Measurements from ENCODE around the gene KCNJ1. TPM values are rescaled to one million over a fixed set of nuclear protein-coding genes. Genes with fewer than 3 reads are reported as not detected.

KCNJ1 gene
- total RNA-seq, result not detected
- under 1 TPM; 0.09 to 0.83 (median 0.38) TPM for polyA plus RNA-seq (ENCODE audit: insufficient read length in 6 of 6)
- long read RNA-seq, donor 1, result 0 reads
- long read RNA-seq, donor 2, result 0 reads
- long read RNA-seq, donor 3, result 0 reads
- long read RNA-seq, donor 4, result 0 reads
- long read RNA-seq, donor 5, result 0 reads
- long read RNA-seq, donor 6, result 0 reads
- long read RNA-seq, donor 7, result 0 reads
- long read RNA-seq, donor 8, partial matches to known transcripts, result 5 of 17 reads
- long read RNA-seq, donor 8, other reads (novel, unspliced or antisense), result 12 of 17 reads
- long read RNA-seq, donor 9, result 0 reads
- long read RNA-seq, donor 10, result 0 reads
- long read RNA-seq, donor 11, result 0 reads
- long read RNA-seq, donor 12, result 0 reads

DNA sequence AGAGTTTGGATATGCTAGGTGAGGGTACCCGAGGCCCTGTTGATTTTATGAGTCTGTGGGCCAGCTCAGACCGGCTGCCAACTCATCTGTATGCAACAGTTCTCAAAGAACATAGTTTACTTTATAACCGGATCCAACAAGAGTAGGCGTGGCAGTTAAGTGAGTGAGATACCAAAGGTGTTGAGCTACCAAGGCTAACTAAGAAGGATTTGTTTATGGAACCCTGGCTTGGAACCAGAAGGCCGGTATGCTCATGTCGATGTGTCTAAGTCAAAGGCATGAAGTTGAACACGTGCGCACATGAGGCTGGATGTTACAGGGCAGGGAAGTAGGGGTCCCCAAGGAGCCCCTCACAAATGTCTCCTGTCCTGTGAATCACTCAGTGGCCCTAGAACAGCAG is at the start of gene KCNJ1:
TSS of gene KCNJ1 (minus strand) at position 20 of the 400 bp plus-strand sequence. CDS start 27,053 bp downstream, outside the sequence.
- no peaks in the 10 kb centered on the region for H3K36me3 ChIP-seq
- peak; percentile 40 for ATAC-seq
- intact Hi-C loops (cut with DNase I), result no loop called here

DNA sequence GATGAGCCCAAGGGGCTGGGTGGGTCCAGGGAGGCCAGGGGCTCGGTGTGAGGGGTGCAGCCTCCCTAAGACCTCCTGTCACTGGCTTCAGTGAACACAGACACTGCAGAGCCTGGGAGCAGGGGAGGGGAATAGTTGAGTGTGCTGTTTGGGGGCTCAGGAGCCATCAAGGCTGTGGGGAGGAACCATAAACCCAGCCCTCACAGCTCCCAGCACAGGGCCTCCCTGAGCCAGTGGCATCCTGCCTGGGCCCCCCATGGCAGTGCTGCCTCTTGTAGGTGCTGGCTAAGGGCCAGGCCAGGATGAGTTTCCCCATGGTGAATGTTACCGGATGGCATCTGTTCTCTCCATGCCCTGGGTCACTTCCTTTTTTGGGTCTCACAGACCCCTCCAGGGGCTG is 49.6 kb upstream of the KCNJ1 start:
- TF ChIP-seq, protein P1, sequence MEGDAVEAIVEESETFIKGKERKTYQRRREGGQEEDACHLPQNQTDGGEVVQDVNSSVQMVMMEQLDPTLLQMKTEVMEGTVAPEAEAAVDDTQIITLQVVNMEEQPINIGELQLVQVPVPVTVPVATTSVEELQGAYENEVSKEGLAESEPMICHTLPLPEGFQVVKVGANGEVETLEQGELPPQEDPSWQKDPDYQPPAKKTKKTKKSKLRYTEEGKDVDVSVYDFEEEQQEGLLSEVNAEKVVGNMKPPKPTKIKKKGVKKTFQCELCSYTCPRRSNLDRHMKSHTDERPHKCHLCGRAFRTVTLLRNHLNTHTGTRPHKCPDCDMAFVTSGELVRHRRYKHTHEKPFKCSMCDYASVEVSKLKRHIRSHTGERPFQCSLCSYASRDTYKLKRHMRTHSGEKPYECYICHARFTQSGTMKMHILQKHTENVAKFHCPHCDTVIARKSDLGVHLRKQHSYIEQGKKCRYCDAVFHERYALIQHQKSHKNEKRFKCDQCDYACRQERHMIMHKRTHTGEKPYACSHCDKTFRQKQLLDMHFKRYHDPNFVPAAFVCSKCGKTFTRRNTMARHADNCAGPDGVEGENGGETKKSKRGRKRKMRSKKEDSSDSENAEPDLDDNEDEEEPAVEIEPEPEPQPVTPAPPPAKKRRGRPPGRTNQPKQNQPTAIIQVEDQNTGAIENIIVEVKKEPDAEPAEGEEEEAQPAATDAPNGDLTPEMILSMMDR (IDR thresholded peaks at IDR 0.05), result no peak
- no peaks in the 10 kb centered on the region for H3K36me3 ChIP-seq
- DNase-seq, result no peak
- no peak overlapping the region for H3K4me3 ChIP-seq
- no peak for ATAC-seq
- H3K9me3 ChIP-seq, result no peaks in the 10 kb centered on the region
- no peak overlapping the region for H3K27ac ChIP-seq
- H3K27me3 ChIP-seq, result no peaks in the 10 kb centered on the region
- intact Hi-C loops (cut with DNase I), result no loop called here
- no peaks in the 10 kb centered on the region for H3K4me1 ChIP-seq

More for the DNA sequence above, at the start of gene KCNJ1:
- no peak for DNase-seq
- H3K9me3 ChIP-seq, result no peaks in the 10 kb centered on the region
- no peak within 1 kb of the TSS for H3K4me3 ChIP-seq
- H3K27me3 ChIP-seq, result no peaks in the 10 kb centered on the region
- no peaks in the 10 kb centered on the region for H3K4me1 ChIP-seq
- no peak within 1 kb of the TSS for H3K27ac ChIP-seq
- TF ChIP-seq, protein P1 (IDR thresholded peaks at IDR 0.05), result no peak

DNA sequence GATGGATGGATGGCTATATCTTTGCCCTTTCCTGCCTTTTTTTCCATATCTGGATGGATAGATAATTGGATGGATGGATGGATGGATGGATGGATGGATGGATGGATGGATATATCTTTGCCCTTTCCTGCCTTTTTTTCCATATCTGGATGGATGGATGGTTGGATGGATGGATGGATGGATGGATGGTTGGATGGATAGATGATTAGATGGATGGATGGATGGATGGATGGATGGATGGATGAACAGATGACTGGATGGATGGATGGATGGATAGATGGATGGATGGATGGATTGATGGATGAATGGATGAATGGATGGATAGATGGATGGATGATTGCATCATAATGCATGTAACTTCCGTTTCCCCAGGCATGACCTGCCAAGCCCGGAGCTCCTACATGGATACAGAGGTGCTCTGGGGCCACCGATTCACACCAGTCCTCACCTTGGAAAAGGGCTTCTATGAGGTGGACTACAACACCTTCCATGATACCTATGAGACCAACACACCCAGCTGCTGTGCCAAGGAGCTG is 49.0 kb upstream of the KCNJ1 start:
- Histone ChIP-seq H3K4me1 (no peaks in the 10 kb centered on the region), H3K27ac (no peak overlapping the region), H3K36me3 (no peaks in the 10 kb centered on the region), H3K4me3 (no peak overlapping the region), H3K9me3 (no peaks in the 10 kb centered on the region), H3K27me3 (no peaks in the 10 kb centered on the region)
- TF ChIP-seq, protein P1 (IDR thresholded peaks at IDR 0.05), result no peak
- no peak for DNase-seq
- intact Hi-C loops (cut with DNase I), result no loop called here
- no peak for ATAC-seq

DNA sequence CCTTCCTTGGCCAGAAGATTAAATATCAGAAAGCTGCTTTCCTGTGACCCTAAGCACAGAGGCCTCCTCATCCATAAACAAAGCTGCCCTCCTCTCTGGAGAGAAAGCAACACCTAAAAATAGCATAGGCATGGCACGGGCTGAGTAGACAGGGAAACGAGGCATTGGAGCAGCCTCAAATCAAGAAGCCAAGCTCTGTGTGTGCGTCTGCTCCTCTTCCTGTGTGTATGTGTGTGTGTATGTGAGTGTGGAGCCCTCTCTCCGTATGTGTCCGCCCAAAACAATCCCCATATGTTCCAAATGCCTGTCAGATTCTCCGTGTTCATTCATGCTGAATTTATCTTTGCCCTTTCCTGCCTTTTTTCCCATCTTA is 48.0 kb upstream of the KCNJ1 start:
- ATAC-seq (no peak), DNase-seq (no peak)
- intact Hi-C loops (cut with DNase I), result no loop called here
- H3K36me3 ChIP-seq, result no peaks in the 10 kb centered on the region
- TF ChIP-seq, protein P1 (IDR thresholded peaks at IDR 0.05), result no peak
- H3K4me1 ChIP-seq, result no peaks in the 10 kb centered on the region
- H3K27me3 ChIP-seq, result no peaks in the 10 kb centered on the region
- no peaks in the 10 kb centered on the region for H3K9me3 ChIP-seq
- H3K27ac ChIP-seq, result no peak overlapping the region
- H3K4me3 ChIP-seq, result no peak overlapping the region

DNA sequence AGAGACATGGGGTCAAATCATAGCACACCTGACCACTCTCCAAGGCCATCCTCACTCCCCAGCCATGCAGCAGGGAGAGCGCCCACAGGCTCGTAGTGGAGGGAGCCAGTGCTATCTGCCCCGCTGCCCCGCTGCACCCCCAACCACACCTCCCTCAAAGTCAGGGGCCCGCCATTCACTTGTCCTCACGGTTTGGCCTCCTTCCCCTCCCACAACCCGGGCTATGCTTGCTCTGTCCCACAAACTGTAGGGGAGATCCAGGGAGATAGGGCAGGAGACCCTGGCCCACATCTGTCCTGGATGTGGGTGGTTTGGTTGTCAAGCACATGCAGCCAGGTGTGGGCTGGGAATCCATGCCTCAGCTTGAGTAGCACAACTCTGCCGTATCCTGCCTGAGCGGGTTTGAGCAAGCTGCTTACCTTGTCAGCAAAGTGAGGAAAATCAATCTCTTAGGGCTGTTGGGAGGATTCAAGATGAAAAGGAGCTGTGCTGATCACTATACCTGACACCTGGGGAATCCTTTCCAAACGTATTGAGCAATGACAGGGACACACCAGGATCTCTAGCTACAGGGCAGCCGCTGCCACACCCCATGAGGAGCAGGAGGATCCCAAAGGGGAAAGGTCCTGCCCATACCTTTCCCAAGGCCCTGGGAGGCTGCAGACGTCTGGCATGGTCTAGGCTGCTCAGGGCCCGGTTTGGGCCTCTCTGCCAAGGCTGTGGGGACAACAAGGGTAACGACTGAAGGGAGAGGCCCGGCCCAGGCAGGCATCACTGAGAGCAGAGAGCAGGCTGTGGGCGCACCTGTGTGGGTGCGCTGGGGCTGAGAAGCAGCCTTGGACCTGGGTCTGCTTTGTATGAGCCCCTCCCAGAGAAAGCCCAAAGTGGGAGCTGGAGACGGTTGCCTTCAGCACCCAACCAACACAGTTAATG is 47.4 kb upstream of the KCNJ1 start:
- DNase-seq (no peak), ATAC-seq (no peak)
- Histone ChIP-seq H3K4me3 (no peak overlapping the region), H3K27ac (no peak overlapping the region), H3K9me3 (no peaks in the 10 kb centered on the region), H3K27me3 (no peaks in the 10 kb centered on the region), H3K36me3 (no peaks in the 10 kb centered on the region), H3K4me1 (no peaks in the 10 kb centered on the region)
- TF ChIP-seq, protein P1 (IDR thresholded peaks at IDR 0.05), result no peak
- intact Hi-C loops (cut with DNase I), result no loop called here

Data from left lung (tissue), 14 donors.